ENCODE results near the gene ZNF683.

ZNF683 gene

DNA sequence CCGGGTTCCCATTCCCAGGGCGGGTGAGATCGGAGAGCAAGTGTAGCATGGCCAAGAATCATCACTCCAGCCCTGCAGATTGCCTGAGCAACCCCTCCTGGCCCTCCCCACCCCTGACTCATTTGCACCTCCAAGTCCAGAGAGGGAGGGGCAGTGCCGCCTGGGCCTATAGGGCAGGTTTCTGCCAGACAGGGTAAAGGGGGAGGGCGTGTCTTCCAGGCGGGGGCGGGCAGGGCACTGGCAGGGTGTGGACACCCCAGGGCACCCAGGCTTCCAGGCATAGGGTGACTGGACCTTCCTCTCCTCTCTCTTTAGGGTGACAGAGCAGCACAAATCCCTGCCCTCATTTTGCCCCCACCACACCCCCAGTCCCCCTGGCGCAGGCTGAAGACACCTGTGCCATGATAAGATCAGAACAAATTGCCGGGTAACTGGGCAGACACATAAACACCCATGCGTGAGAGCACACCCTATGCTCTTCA lies 15.4 kb downstream of the ZNF683 start:
- DNase-seq: no peak

DNA sequence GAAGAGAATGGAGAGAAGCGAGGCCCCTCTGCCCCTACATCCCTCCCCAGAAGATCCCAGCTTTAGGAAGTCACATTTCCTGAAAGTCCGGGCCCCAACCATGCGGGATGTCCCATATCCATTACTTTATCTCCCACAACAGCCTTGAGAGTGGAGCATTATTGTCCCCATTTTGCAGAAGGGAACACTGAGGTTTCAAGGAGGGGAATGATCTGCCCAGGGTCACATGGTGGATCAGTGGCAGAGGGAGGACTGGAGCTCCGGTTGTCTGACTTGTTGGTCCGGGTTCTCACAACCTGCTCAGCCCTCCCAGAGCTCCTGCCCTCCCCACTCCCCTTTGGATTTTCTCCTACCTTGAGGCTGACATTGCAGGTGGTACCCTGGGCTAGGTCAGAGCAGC lies 16.4 kb downstream of the ZNF683 start:
- DNase-seq: no peak

DNA sequence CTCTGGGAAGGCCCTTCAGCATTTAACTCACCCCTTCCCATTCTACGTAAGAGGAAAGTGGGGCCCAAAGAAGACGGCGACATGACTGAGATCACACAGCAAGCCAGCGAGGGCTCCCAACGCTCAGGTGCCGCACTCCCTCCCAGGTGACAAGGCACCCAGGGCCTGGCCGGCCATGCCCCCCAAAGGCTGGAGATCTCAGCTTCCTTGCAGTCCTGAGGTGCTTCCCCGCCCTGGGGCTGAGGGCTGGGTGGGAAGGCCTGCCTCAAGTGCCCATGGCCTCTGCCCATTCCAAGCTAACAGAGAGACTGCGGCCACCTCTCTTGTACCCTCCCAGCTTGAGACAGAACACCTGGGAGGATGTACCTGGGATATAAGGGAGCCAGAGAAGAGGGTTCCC lies 17.6 kb downstream of the ZNF683 start:
- DNase-seq: no peak

DNA sequence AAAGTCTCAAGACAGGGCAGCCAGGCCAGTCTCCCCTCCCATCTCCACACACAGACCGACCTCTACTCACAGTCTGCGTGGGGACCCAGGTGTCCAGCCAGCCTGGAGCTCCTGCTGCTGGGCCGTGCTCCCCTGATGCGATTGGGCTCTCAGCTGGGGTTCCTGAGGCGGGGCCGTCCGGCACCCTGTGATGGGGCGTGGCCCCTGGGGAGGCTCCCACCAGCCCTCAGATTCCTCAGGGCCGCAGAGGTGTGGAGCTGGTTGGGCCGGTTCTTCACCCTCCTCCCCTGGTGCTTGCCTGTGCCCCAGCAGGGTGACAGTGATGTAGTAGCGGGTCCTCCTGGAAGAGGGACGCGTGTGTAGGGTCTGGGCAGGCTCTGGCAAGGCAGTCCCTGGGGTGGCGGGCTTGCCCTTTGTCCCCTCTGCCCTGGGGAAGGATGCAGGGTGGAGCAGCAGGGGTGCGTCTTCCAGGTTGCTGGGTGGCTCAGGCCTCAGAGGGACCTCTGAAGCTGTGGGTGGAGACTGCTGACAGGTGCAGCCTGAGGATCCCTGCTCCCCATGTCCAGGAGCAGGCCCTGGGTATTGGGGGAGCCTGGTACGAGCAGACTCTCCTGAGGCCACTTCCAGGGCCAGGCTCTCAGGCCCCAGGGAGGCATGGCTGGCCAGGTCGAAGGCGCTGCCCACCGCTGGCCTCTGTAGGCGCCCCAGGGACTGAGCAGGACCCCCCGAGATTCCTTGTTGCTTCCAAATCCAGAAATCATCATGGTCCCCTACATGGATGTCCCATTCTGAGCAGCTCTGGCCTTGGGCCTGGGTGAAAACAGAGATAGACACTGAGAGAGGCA lies 18.4 kb downstream of the ZNF683 start, which contains the start of gene CRYBG2:
CRYBG2 (minus strand) TSS at position 155 of the 845 bp plus-strand sequence. CDS start 7,473 bp downstream, outside the sequence.
- DNase-seq: no peak

DNA sequence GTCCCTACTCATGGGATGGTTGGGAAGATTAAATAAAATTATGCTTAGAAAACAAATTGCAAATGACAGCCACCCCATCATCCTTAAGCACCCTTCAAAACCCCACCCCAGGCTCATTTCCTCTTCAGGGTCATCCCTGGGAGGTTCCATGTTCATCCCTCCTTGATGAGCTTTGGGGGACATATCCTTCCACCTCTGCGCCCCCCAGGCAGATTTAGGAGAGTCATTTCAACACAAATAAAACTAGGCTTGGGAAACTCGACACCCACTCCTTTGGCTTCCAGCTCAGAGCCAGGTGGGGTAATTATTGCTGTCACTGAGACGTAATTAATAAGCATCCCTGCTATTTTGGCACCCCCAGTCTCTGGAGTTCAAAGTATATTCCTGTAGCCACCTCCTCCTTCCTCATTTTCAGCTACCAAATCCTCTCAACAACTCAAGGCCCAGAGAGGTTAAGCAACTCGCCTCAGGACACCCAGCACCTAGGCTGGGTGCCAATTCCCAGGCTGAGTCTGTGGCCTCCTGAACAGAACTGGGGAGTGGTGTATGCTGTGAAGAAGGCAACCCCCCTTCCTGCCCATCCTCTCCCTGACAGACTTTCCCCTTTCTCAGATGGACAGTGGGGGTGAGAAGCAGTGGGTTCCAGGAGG lies 19.2 kb downstream of the ZNF683 start:
- no peak for DNase-seq

DNA sequence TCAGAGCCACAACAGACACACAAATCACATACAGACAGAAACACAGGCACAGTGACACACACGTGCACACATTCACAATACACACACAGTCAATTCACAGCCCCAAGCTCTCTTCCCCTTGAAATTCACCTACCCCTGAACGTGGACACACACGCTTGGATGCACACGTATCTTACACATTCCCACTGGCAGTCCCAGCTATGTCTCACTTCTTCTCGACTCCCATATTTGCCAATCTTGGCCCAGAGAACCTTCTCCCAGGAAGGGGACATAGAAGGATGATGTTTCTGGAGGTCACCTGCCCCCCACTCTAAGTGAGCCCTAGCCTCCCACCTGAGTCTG lies 20.2 kb downstream of the ZNF683 start:
- no peak for DNase-seq

DNA sequence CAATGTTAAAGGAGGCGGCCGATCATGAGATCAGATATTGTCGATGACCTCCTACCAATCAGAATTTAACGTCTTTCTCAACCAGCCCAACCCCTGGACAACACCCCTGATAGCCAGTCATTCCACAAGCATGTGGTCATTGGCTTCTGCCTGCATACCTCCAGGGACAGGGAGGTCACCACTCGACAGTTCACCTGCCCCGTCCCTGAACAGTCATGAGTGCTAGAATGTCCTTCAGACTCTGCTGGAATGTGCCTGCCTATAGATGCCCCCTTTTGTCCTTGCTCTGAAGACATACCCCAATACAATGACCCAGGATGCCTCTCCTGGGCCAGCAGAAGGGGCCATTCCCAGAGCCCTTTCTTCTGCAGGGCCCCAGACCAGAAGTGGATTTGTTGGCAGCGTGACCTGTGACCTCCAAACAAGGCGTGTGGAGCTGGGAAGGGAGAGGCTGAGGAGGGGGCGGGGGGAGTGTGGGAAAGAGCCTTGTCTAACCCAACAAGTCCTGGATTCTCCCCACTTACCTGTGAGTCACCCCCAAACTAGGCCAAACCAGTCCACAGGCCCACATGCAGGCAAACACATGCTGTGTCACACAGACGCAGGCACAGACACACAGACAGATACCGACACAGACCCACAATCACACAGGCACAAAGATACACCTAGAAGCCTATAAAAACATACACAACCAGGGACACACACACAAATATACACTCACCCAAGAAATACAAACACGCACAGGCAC lies 20.8 kb downstream of the ZNF683 start:
- DNase-seq: no peak

DNA sequence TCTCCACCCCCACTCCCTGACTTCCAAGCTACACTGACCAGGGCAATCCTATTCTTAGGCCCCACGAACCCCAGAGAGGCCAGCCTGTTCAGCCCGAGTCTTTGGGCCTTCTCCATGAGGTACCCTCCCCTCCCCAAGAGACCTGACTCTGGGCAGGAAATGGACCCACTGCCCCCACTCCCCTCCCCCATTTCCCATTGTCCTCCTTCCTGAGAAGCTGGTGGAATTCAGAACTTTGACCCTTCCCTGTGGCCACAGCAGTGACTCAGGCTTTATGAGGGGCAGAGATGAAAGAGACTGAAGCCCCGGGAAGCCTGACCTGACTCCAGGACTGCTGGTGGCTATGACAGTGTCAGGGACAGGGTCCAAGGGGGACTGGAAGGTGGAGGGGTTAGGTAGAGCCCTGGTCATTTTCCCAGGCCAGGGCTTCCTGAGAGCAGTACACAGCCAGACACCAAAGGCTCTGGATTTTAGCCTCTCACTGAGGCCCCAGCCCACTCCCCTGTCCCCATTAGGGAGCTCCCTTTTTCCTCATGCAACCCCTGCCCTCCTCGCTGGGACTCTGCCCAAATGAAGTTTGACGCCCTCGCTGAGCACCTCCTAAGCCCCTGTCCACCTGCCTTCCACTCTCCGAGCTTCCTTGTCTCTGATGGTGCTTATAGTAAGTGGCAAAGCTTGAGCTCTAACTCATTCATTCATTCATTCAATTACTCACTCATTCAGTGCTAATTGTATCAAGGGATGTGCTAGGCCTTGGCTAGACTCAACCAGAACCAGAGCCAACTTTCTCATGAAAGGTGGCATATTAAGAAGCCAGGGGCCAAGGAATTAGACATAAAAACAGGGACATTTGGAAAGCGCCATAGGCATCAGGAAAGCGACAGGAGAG lies 21.6 kb downstream of the ZNF683 start:
- no peak for DNase-seq

DNA sequence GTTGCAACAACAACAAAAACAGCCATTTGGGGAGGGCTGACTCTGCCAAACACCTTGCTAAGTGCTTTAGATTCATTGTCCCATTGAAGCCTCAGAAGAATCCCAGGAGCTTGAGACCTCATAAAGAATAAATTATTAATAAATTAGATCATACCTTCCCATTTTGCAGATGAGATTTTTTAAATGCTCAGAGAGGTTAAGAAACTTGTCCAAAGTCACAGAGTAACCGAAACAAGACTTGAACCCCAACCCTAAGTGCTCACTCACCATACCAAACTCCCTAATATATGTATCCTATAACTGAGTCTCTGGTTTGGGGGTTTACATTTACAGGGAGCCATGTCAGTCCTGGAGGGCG lies 22.2 kb downstream of the ZNF683 start:
- DNase-seq: no peak

DNA sequence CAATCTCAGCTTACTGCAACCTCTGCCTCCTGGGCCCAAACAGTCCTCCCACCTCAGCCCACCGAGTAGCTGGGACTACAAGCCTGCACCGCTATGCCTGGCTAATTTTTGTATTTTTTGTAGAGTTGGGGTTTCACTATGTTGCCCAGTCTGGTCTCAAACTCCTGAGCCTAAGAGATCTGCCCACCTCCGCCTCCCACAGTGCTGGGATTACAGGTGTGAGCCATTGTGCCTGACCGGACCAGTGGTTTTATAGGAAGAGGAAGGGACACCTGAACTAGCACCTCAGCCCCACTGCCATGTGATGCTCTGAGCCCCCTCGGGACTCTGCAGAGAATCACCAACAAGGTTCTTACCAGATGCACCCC lies 22.7 kb downstream of the ZNF683 start:
- DNase-seq: no peak

DNA sequence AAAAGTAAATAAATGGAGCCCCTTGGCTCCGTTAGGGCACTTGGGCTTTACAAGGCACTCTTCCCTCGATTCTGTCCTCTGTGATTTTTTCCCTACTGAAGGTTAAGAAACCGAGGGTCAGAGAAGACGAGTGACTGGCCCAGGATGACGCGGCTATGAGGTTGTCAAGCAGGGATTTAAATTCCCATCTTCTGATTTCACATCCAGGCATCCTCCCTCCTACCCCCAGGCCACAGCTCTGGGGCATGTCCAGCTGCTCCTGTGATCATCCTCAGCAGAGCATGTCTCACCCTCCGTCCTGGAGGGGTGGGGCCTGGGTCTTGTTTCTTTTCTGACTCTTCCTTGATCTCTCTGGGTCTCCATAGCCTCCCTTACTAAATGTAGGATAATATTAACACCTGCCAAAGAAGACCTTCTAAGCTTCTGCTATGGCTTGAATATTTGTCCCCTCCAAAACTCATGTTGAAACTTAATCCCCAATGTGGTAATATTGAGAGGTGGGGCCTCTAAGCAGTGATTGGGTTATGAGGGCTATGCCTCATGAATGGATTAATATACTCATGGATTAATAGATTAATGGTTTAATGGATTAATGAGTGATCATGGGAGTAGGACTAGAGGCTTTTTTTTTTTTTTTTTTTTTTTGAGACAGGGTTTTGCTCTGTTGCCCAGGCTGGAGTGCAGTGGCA lies 23.2 kb downstream of the ZNF683 start:
- DNase-seq: no peak

DNA sequence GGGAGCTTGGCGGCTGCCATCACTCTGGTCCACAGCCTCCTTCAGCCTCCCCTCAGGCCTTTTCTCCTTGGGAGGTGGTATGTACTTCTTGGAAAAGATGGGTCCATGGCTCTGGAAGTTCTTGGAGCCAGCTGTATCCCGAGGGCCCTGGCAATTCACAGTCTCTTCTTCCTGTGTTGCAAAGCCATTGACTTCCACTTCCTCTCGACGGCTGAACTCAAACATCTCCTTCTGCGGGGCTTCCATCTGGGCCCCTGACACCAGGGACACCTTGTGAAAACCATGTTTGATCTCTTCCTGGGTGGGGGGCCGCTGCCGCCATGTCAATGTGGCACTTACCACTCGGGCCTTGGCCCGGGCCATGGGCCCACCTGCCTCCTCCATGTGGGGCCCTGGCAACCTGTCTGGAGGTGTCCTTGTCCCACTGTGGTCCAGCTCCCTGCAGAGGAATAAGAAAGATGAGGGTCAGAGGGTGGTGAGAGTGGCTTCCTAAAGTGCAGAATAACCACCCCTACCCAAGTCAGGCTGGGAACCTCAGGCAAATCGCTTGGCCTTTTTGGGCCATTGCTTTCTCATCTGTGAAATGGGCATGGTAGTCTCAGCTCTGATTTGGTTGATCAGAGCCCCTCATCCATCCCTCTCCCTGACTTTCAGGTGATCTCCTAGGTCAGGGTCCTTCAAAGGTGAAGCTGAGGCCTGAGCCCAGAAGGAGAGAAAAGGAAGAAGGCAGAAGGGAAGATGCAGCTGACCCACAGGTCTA lies 26.1 kb downstream of the ZNF683 start:
- no peak for DNase-seq

DNA sequence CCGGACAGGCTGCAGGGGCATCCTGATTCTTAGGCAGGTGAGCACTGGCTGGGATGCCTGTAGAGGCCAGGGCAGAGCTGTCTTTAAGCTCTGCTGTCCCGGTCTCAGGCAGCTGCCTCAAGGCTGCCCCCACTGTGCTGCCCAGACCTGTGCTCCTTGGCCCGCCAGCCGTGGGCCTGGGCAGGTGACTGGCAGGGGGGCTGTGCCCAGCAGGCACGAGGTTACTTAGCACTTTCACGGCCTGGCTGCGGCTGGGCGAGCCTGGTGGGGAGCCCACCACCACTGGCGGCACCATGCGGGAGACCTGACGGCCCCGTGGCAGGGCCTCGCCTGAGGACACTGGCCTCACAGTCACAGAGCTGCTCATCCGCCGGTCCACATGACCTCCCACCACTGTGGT lies 26.8 kb downstream of the ZNF683 start:
- no peak for DNase-seq

DNA sequence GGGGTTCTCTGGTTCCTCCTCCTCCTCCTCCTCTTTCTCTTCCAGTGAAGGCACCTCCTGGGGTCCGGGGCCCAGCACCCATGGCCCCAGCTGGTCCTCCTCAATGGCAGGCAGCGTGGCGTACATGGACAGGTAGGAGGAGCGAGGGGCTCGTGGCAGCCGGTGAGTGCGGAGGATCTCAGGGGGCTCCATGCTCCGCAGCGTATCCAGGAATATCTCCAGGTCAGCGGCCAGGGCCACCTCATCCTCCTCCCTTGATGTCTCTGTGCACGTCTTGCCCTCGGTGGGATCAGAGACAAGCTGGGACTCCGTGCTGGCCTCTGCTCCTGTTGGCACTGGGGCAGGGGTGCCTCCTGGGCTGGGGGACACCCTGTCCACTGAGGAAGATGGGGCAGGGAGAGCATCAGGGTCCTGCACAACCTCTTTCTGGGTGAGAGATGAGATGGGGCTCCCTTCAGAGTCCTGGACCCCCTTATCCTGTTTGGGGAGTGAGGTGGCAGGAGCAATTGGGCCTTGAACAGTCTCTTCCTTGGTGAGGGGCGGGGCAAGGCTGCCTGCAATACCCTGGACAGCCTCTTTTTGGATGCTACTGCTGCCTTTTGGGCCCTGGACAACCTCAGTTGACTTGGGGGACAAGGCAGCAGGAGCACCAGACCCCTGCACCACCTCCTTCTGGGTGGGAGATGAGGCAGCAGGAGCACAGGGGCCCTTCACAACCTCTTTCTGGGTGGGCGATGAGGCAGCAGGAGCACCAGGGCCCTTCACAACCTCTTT lies 28.2 kb downstream of the ZNF683 start:
- DNase-seq: no peak

DNA sequence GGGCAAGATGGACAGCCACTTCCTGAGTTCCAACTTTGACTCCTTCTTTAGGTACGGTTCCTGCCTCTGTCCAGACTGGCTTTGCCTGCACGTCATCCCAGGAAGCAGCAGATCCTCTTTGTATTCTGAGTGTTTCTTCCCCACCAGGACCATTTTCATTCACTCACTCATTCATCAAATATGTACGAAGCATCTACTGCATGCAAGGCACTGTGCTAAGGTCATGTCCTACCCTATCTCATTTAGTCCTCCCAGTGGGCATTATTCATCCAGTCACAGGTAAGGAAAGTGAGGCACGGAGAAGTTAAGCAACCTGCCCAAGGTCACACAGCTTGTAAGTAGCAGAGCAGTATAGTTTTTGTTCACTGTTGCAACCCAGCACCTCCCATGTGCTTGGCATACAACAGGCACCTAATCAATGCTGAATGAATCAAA lies 32.5 kb downstream of the ZNF683 start:
- no peak for DNase-seq

DNA sequence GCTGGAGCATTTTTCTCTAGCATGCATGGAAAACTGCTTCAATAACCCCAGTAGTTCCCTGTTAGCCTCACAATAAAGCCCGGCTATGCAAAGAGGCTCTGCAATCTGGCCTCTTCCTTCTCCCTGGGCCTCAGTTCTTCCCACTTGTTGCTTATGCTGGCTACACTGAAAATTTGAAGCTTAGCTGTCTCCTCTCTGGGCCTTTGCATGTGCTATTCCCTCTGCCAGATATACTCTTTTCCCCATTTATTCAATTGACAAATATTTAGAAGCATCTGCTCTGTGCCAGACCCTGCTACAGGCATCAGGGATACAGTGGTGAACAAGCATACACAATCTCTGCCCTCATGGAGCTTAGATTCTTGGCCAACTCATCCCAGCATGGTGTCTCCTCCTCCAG lies 33.9 kb downstream of the ZNF683 start:
- DNase-seq: no peak

DNA sequence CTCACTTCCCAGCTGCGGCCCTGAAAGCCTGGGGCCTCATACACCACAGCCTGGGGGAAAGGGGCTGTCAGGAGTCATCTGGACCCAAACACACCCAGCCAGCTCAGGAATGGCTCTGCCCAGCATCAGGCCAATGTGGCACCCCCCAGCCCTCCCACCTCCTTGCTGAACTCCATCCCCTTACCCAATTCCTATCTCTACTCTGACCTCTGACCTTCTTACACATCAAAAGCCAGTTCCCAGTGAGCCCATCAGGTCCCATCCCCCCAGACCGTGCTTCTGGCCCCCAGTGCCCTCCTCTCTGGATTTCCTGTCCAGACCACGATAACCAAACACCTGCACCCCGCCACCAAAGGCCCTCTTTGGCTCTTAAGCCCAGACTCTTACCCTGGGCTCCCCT lies 34.9 kb downstream of the ZNF683 start:
- no peak for DNase-seq

DNA sequence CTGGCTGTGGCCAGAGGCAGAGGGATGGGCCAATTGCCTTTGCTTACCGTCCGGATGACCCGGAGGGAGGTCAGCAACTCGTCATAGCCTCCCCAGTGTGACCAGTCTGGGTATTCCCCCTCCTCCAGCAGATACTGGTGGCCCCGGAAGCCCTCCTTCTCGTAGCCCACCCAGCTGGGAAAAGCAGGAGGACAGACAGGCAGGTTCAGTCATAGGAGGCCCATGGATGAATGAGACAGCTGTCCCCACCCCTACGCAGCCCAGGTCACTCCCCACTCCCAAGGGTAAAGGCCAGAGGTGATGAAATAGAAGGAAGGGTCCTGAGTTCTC lies 35.4 kb downstream of the ZNF683 start:
- no peak for DNase-seq

DNA sequence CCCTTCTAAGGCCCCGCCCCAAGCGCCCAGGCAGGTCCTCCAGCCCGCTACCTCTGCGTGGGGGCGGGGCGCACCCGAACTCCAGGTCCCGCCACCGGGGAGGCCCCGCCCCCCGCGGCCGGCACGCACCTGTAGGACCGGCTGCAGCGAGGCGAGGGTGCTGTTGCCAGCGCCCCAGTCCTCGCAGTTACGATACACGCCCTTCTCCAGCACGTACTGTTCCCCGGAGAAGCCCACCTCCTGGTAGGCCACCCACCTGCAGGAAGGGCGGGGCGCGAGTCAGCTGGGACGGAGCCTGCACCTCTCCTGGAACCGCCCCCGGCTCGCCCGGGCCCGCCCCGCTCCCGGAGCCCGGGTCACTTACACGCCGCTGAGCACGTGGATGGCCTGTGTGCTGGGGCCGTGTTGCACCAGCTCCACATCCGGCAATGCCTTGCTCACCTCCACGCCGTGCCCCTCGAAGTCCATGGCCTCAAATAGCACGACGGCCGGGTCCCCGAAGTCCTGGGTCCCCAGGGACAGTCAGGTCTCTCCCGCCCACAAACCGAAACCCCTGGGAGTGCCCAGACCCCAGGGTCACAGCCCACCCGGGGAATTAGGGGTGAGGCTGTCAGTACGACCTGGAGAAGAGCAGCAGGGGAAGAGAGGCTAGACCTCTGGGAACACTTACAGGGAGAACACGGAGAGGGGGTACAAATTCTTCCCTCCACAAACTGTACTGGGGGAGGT lies 35.9 kb downstream of the ZNF683 start:
- peak; percentile 62 for DNase-seq

Measured in OCI-M1 (cell line).